A549 (cell line): Measurements from ENCODE around the gene CDH5. TPM values are rescaled to one million over a fixed set of nuclear protein-coding genes. Genes with fewer than 3 reads are reported as not detected.

Source experiments
- ATAC-seq, 2 experiments: fragments of 200-7000 bp in 1 of 2; fragments of >200 bp in 1 of 2; cut with Nextera tagmentation in 1 of 2; cut with Tn5 transposase in 1 of 2; 3 replicates each; pipeline versions ENCODE4 v1.8.0 to v1.9.1; 2018 to 2020; ENCODE audit warnings: mild to moderate bottlenecking in 1 of 2, moderate library complexity in 1 of 2
- CTCF ChIA-PET: fragments of 300-600 bp; sonication (Branson Sonifier 250); formaldehyde crosslinking; extraction: SDS; loops from one replicate; lab custom pipeline; 2021; ENCODE audit warnings: antibody characterized with exemption, inconsistent platforms; lab: Yijun Ruan, JAX
- POLR2A ChIA-PET: fragments of 350-600 bp; formaldehyde crosslinking; extraction: SDS; loops from one replicate; lab custom pipeline; 2021; ENCODE audit warnings: antibody characterized with exemption, inconsistent platforms; lab: Yijun Ruan, JAX
- DNase-seq, 2 experiments: peaks; one replicate each; pipeline versions ENCODE4 v3.0.0 to v3.0.0-alpha.2; 2011 to 2016; ENCODE audit warnings: low read depth in 1 of 2, low spot score in 1 of 2
- FAIRE-seq: peaks from 2 replicates; lab custom pipeline; 2011; peaks lifted over from hg19 to GRCh38; lab: Jason Lieb, UNC
- H3K27ac ChIP-seq, 2 experiments: fragments of >200 bp; sonication (Bioruptor Twin); formaldehyde crosslinking; 3 replicates each; pipeline ENCODE4 v1.5.1; 2016 to 2017
- H3K4me1 ChIP-seq: fragments of >200 bp; sonication (Bioruptor Twin); formaldehyde crosslinking; 3 replicates; pipeline ENCODE4 v1.6.1; 2016
- H3K4me2 ChIP-seq: fragments of >200 bp; sonication (Bioruptor Twin); formaldehyde crosslinking; 3 replicates; pipeline ENCODE4 v1.6.1; 2016
- H3K4me3 ChIP-seq: fragments of >200 bp; sonication (Bioruptor Twin); formaldehyde crosslinking; 3 replicates; pipeline ENCODE4 v1.5.1; 2016
- H3K9me3 ChIP-seq: fragments of >200 bp; sonication (Bioruptor Twin); formaldehyde crosslinking; 3 replicates; pipeline ENCODE4 v1.6.1; 2016
- BHLHE40 ChIP-seq: IDR thresholded peaks from 2 replicates; pipeline ENCODE4 v1.6.1; 2012; ENCODE audit warnings: low read depth, low read length, inconsistent platforms
- CBX2 ChIP-seq: fragments of 200-600 bp; sonication (generic); IDR thresholded peaks from 2 replicates; pipeline ENCODE4 v1.6.1; 2016; ENCODE audit warnings: low read depth, mild to moderate bottlenecking, borderline replicate concordance
- CEBPB ChIP-seq, 2 experiments: fragments of >200 bp in 1 of 2; sonication (Bioruptor Twin) in 1 of 2; formaldehyde crosslinking in 1 of 2; IDR thresholded peaks; 2 replicates each; pipeline ENCODE4 v1.6.1; 2012 to 2016
- EHF ChIP-seq: fragments of 250-450 bp; sonication (Bioruptor Pico); IDR thresholded peaks from 2 replicates; pipeline ENCODE4 v1.5.0; 2020; ENCODE audit warnings: mild to moderate bottlenecking
- EHMT2 ChIP-seq: fragments of 200-600 bp; sonication (generic); IDR thresholded peaks from 2 replicates; pipeline ENCODE4 v1.6.1; 2016; ENCODE audit warnings: antibody characterized with exemption, low read depth, mild to moderate bottlenecking, moderate library complexity
- ESRRA ChIP-seq: fragments of 150-350 bp; IDR thresholded peaks from 2 replicates; pipeline ENCODE4 v1.6.1; 2014; ENCODE audit warnings: mild to moderate bottlenecking, low read length, borderline replicate concordance
- FOXS1 ChIP-seq: fragments of 250-450 bp; sonication (Bioruptor Pico); IDR thresholded peaks from 2 replicates; pipeline ENCODE4 v1.5.0; 2020; ENCODE audit warnings: mild to moderate bottlenecking, moderate library complexity
- HDAC2 ChIP-seq: fragments of 200-600 bp; sonication (generic); IDR thresholded peaks from 2 replicates; pipeline ENCODE4 v1.6.1; 2016
- HOXA7 ChIP-seq: fragments of 250-450 bp; sonication (Bioruptor Pico); IDR thresholded peaks from 2 replicates; pipeline ENCODE4 v1.5.0; 2020; ENCODE audit warnings: mild to moderate bottlenecking, moderate library complexity
- HOXB5 ChIP-seq: fragments of 250-450 bp; sonication (Bioruptor Pico); IDR thresholded peaks from 2 replicates; pipeline ENCODE4 v1.5.0; 2020; ENCODE audit warnings: mild to moderate bottlenecking, moderate library complexity
- KDM1A ChIP-seq: fragments of 200-600 bp; sonication (generic); IDR thresholded peaks from 2 replicates; pipeline ENCODE4 v1.6.1; 2016; ENCODE audit warnings: low read depth, mild to moderate bottlenecking
- MAFK ChIP-seq: fragments of 450-650 bp; IDR thresholded peaks from 2 replicates; pipeline ENCODE4 v1.6.1; 2014; ENCODE audit not compliant: partially characterized antibody
- MYC ChIP-seq: IDR thresholded peaks from 2 replicates; pipeline ENCODE4 v1.6.1; 2012; ENCODE audit warnings: mild to moderate bottlenecking, inconsistent platforms, low read length, improper control_type of control experiment, borderline replicate concordance
- PHF8 ChIP-seq: fragments of 200-600 bp; sonication (generic); IDR thresholded peaks from 2 replicates; pipeline ENCODE4 v1.6.1; 2016; ENCODE audit warnings: low read depth, mild to moderate bottlenecking, antibody characterized with exemption, moderate library complexity, borderline replicate concordance
- POLR2AphosphoS2 ChIP-seq: conservative IDR thresholded peaks from 2 replicates; pipeline ENCODE4 v1.6.1; 2012; ENCODE audit warnings: low read length, improper control_type of control experiment, inconsistent platforms
- RFX5 ChIP-seq: fragments of 450-650 bp; IDR thresholded peaks from 2 replicates; pipeline ENCODE4 v1.7.1; 2014; ENCODE audit warnings: antibody characterized with exemption, mild to moderate bottlenecking, moderate library complexity
- RNF2 ChIP-seq: fragments of 200-600 bp; sonication (generic); IDR thresholded peaks from 2 replicates; pipeline ENCODE4 v1.6.1; 2016; ENCODE audit warnings: low read depth, mild to moderate bottlenecking, antibody characterized with exemption, moderate library complexity, borderline replicate concordance
- SREBF2 ChIP-seq: fragments of 450-650 bp; IDR thresholded peaks from 2 replicates; pipeline ENCODE4 v1.6.1; 2014; ENCODE audit warnings: mild to moderate bottlenecking, moderate library complexity
- ZC3H11A ChIP-seq: fragments of 450-650 bp; IDR thresholded peaks from 2 replicates; pipeline ENCODE4 v1.6.1; 2014; ENCODE audit warnings: antibody characterized with exemption, mild to moderate bottlenecking
- ZNF302 ChIP-seq: fragments of 250-450 bp; sonication (Bioruptor Pico); IDR thresholded peaks from 2 replicates; pipeline ENCODE4 v1.9.0; 2021; ENCODE audit warnings: inconsistent platforms, mild to moderate bottlenecking, moderate library complexity
- WGBS: methylation state at CpG from one replicate; pipeline ENCODE4 v1.1.6; 2017; ENCODE audit errors: missing lambda C conversion rate; 5-methylcytosine and 5-hydroxymethylcytosine counted together
- polyA plus RNA-seq, 4 experiments: library from polyadenylated mRNA; depleted of rRNA in 3 of 4; stranded (reverse); fragments of >200 nt; fragmentation: RNase III in 1 of 4; extraction: RNeasy Plus Mini Kit Qiagen cat#74134 plus additional on column Dnase treatment in 1 of 4; gene quantifications; 2 replicates in 3 of 4; 3 replicates in 1 of 4; pipeline ENCODE4 v1.2.3, GENCODE V29; 2011 to 2017
- TF ChIP-seq, protein P1 (sequence below): fragments of 450-650 bp; IDR thresholded peaks from 2 replicates; pipeline ENCODE4 v1.6.1; 2014; ENCODE audit warnings: antibody characterized with exemption
- TF ChIP-seq, protein P2 (sequence below): IDR thresholded peaks from 2 replicates; pipeline ENCODE4 v1.6.1; 2012; ENCODE audit warnings: low read depth, borderline replicate concordance
- TF ChIP-seq, protein P3 (sequence below): IDR thresholded peaks from 2 replicates; pipeline ENCODE4 v1.6.1; 2012
- TF ChIP-seq, protein P4 (sequence below): fragments of 250-450 bp; sonication (Bioruptor Pico); IDR thresholded peaks from 2 replicates; pipeline ENCODE4 v1.5.0; 2020; ENCODE audit warnings: low read depth, mild to moderate bottlenecking, moderate library complexity
- TF ChIP-seq, protein P5 (sequence below): fragments of >200 bp; sonication (Bioruptor Twin); formaldehyde crosslinking; IDR thresholded peaks from 2 replicates; pipeline ENCODE4 v1.6.1; 2016

Gene CDH5
- polyA plus RNA-seq, 2 of the 4 experiments (the other 2 are of a cell fraction) = 0.01 TPM; not detected in 1

DNA sequence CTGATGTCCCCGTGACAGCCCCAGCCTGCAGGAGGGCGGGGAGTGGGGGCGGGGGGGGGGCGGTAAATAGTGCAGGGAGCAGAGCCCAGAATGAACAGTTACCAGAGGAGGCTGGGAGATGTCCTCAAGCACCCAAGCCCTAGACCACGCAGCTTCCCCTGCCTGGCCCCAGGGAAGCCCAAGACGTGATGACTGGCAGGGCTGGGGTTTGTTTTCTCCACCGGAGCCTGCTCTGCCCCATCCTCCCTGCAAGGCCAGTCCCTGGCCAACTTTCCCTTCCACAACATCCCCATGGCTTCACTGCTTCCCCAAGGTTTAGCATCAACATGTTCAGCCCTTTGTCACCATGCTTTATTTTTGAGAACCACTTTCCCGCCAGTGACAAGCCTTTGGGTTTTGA lies 59.2 kb downstream of the CDH5 start (continued):
- TF ChIP-seq RNF2 = no peak
- TF ChIP-seq MAFK = no peak
- no peak for TF ChIP-seq RFX5
- TF ChIP-seq BHLHE40 = no peak
- TF ChIP-seq PHF8 = no peak
- TF ChIP-seq, protein P1, sequence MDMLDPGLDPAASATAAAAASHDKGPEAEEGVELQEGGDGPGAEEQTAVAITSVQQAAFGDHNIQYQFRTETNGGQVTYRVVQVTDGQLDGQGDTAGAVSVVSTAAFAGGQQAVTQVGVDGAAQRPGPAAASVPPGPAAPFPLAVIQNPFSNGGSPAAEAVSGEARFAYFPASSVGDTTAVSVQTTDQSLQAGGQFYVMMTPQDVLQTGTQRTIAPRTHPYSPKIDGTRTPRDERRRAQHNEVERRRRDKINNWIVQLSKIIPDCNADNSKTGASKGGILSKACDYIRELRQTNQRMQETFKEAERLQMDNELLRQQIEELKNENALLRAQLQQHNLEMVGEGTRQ = no peak
- no peak for TF ChIP-seq ZNF302 (CRISPR knock-in tag)
- no peak for TF ChIP-seq CBX2

DNA sequence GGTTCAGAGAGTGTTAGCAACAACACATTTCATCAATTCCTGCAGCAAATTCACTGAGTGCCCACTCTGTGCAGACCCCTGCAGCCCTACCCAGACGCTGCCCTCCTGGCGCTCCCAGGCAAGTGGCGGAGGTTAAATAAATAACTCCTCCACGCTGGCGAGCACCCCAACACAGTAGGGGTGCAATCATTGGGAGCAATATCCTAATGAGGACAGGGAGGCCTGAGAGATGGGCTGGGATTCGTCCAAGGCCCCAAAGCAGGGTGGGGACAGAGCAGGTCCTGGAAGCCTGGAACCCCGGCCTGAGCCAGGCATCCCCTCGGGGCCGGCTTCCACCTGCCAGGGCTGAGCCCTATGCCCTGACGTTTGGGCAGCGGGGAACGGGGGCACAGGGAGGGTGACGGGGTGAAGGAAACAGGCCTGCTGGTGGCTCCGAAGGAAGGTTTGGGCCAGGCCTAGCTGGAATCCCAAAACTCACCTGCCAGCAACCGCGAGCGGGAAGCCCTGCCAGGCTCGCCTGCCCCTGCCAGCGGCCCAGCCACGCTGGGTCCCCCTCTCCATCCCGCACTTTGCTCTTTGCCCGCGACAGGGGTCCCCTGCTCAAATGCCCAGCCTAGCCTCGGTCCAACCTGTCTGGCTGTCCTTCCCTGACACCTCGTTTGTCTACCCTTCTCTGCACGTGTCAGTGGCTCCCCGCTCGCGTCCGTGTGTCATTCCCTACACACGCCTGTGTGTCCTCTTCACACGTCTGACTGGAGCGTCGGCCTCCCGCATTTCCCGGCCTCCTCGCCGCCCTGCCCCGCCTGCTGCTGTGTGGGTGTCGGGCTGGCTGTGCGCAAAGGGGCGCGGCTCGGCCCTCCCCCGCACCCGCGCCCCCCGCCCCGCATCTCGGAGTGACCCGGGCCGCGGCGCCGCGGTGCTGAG lies 59.9 kb downstream of the CDH5 start:
- ATAC-seq (peak; percentile 25 to 54; a peak in 5 of 6 replicates), FAIRE-seq (no peak), DNase-seq (no peak)
- ChIA-PET POLR2A (no interaction called here), CTCF (interaction anchor here (1.1 to 1.7 kb wide), 4 partner anchors 11 to 82 kb away, joined by 3 to 7 read pairs (median 4); no protein-coding TSS in a partner anchor)
- H3K27ac ChIP-seq = peak overlapping the region; percentile 85 to 93
- WGBS = 68% methylated on average over 35 of the region's 56 CpGs
- H3K4me1 ChIP-seq = peaks cover 6% of the 10 kb centered on the region
- peak overlapping the region; percentile 100 for H3K4me2 ChIP-seq
- no peaks in the 10 kb centered on the region for H3K9me3 ChIP-seq
- H3K4me3 ChIP-seq = peak overlapping the region; percentile 88
- TF ChIP-seq, protein P2, sequence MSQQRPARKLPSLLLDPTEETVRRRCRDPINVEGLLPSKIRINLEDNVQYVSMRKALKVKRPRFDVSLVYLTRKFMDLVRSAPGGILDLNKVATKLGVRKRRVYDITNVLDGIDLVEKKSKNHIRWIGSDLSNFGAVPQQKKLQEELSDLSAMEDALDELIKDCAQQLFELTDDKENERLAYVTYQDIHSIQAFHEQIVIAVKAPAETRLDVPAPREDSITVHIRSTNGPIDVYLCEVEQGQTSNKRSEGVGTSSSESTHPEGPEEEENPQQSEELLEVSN = peak; percentile 77
- TF ChIP-seq, protein P3, sequence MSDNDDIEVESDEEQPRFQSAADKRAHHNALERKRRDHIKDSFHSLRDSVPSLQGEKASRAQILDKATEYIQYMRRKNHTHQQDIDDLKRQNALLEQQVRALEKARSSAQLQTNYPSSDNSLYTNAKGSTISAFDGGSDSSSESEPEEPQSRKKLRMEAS = peak; percentile 61
- TF ChIP-seq SREBF2 = no peak

DNA sequence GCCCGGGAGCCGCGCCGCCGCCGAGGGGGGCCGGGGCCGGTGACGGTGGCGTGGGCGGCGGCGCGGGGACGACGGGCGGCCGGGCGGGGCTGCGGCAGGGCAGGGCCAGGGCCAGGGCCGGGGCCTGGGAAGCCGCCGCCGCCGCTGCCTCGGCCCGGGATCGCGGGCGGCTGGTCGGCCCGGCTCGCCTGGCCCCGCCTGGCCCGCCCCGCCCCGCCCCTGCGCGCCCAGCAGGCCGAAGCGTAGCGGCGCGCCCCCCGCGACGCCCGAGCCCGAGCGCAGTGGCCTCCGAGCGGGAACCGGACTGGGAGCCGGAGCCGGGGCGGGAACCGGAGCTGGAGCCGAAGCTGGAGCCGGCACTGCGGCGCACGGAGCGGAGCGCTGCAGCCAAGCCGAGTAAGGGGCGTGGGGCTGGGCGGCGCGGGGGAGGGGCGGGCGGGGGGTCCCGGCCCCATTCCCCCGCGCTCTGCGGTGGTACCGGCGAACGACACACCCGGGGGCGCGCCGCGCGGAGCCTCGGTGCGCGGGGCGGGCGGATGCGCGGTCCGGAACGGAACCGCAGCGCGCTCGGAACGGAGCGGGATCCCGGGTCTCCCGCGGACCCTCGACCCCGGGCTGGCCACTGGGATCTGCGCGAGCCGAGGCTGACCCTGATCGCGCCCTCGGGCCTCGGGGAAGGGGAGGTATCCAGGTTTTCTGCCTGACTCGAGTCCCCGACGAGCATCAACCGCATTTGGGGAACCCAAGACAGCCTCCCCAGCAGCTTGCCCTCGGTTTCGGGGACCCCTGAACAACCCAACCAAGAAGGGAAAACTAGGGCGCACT lies 60.8 kb downstream of the CDH5 start, which contains the start of gene BEAN1:
BEAN1 (plus strand) TSS at position 260 of the 825 bp plus-strand sequence. CDS start 10,382 bp downstream, outside the sequence.
- no peak for TF ChIP-seq SREBF2
- TF ChIP-seq ZC3H11A = no peak
- TF ChIP-seq EHF (CRISPR knock-in tag) = no peak
- TF ChIP-seq POLR2AphosphoS2 = no peak
- TF ChIP-seq HOXB5 = no peak
- no peak for TF ChIP-seq HOXA7 (CRISPR knock-in tag)
- TF ChIP-seq ESRRA = no peak
- TF ChIP-seq HDAC2 = no peak
- TF ChIP-seq MYC = no peak
- no peak for TF ChIP-seq KDM1A
- TF ChIP-seq, protein P4, sequence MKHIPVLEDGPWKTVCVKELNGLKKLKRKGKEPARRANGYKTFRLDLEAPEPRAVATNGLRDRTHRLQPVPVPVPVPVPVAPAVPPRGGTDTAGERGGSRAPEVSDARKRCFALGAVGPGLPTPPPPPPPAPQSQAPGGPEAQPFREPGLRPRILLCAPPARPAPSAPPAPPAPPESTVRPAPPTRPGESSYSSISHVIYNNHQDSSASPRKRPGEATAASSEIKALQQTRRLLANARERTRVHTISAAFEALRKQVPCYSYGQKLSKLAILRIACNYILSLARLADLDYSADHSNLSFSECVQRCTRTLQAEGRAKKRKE (CRISPR knock-in tag) = no peak
- no peak for TF ChIP-seq CBX2
- TF ChIP-seq, protein P1 = no peak
- TF ChIP-seq, protein P3 = no peak
- TF ChIP-seq FOXS1 (CRISPR knock-in tag) = no peak
- TF ChIP-seq, protein P5, sequence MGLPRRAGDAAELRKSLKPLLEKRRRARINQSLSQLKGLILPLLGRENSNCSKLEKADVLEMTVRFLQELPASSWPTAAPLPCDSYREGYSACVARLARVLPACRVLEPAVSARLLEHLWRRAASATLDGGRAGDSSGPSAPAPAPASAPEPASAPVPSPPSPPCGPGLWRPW = no peak
- TF ChIP-seq EHMT2 = no peak
- no peak for TF ChIP-seq CEBPB (IDR thresholded peaks at IDR 0.05)
- ATAC-seq (peak; percentile 47 to 69), DNase-seq (peak in 1 of 2 experiments; percentile 46), FAIRE-seq (no peak)
- Histone ChIP-seq H3K4me3 (peak within 1 kb of the TSS; percentile 88), H3K4me1 (peaks cover 6% of the 10 kb centered on the region), H3K9me3 (no peaks in the 10 kb centered on the region), H3K4me2 (peak within 1 kb of the TSS; percentile 100), H3K27ac (peak within 1 kb of the TSS; percentile 85 to 93)
- POLR2A ChIA-PET = no interaction called here
- 7% methylated on average over 13 of the region's 118 CpGs for WGBS
- CTCF ChIA-PET = interaction anchor here (0.9 to 1.0 kb wide), 3 partner anchors 20 to 70 kb away, joined by 3 to 4 read pairs (median 4); no protein-coding TSS in a partner anchor
